Activated CD4-positive, alpha-beta T cell treated with anti-CD3 and anti-CD28 coated beads, Interleukin-2, Interleukin-4, amounts not matched to agents 100 ng/mL and 50 ng/mL, durations not matched to agents 16 hours and 8 hours (primary cell): ENCODE results near the gene USP40.

Experiments
- DNase-seq: peaks from one replicate; pipeline ENCODE4 v3.0.0-alpha.2; 2020; ENCODE audit warnings: low spot score

The USP40 gene

GRCh38 chr2:233458031-233458610, 108.5 kb downstream of the USP40 start:
- no peak for DNase-seq

- DNase-seq = no peak
Measured at GRCh38 chr2:233457356-233457755, 109.2 kb downstream of the USP40 start.

GRCh38 chr2:233456934-233457333, 109.6 kb downstream of the USP40 start:
- DNase-seq = no peak

- no peak for DNase-seq
Measured at GRCh38 chr2:233456111-233456510, 110.5 kb downstream of the USP40 start.

GRCh38 chr2:233455491-233455890, 111.1 kb downstream of the USP40 start:
- no peak for DNase-seq

GRCh38 chr2:233455006-233455405, 111.6 kb downstream of the USP40 start:
- no peak for DNase-seq

- DNase-seq = no peak
Measured at GRCh38 chr2:233453916-233454315, 112.7 kb downstream of the USP40 start.

- DNase-seq = no peak
Measured at GRCh38 chr2:233453111-233453915, 113.3 kb downstream of the USP40 start.

GRCh38 chr2:233451950-233452349, 114.6 kb downstream of the USP40 start:
- DNase-seq = no peak

- no peak for DNase-seq
Measured at GRCh38 chr2:233450864-233451575, 115.6 kb downstream of the USP40 start.

- DNase-seq = no peak
Measured at GRCh38 chr2:233449921-233450863, 116.4 kb downstream of the USP40 start.

- no peak for DNase-seq
Measured at GRCh38 chr2:233449081-233449901, 117.3 kb downstream of the USP40 start.

- no peak for DNase-seq
Measured at GRCh38 chr2:233448575-233448974, 118.0 kb downstream of the USP40 start.

- no peak for DNase-seq
Measured at GRCh38 chr2:233448220-233448559, 118.4 kb downstream of the USP40 start.

GRCh38 chr2:233447506-233448219, 118.9 kb downstream of the USP40 start:
- DNase-seq = no peak

- no peak for DNase-seq
Measured at GRCh38 chr2:233446606-233447305, 119.8 kb downstream of the USP40 start.

- no peak for DNase-seq
Measured at GRCh38 chr2:233446121-233446520, 120.5 kb downstream of the USP40 start.

- DNase-seq = no peak
Measured at GRCh38 chr2:233445152-233445830, 121.3 kb downstream of the USP40 start.

GRCh38 chr2:233444501-233444900, 122.1 kb downstream of the USP40 start:
- no peak for DNase-seq
